Stomach (tissue), 9 donors: ENCODE results near the gene MXI1. TPM values are rescaled to one million over a fixed set of nuclear protein-coding genes. Genes with fewer than 3 reads are reported as not detected.

Experiments used
- DNase-seq, 2 donors: peaks; one replicate each; pipeline versions ENCODE4 v3.0.0 to v3.0.0-alpha.2; 2013 to 2019
- H3K27ac ChIP-seq, 5 donors: fragments of 200-600 bp in 4 of 5; sonication (generic) in 4 of 5; one replicate each; pipeline ENCODE4 v1.5.1; 2013 to 2019; ENCODE audit warnings: mild to moderate bottlenecking in 1 of 5, moderate library complexity in 1 of 5
- H3K27me3 ChIP-seq, 3 donors: fragments of 200-600 bp; sonication (generic); one replicate each; pipeline ENCODE4 v1.5.1; 2017 to 2019; ENCODE audit warnings: mixed run types in 1 of 3
- H3K36me3 ChIP-seq, 4 donors: fragments of 200-600 bp; sonication (generic); 1 replicate in 3 of 4; 2 replicates in 1 of 4; pipeline ENCODE4 v1.5.1; 2016 to 2019
- H3K4me1 ChIP-seq, 4 donors: fragments of 200-600 bp; sonication (generic); one replicate each; pipeline ENCODE4 v1.5.1; 2016 to 2019
- H3K4me3 ChIP-seq, 4 donors: fragments of 200-600 bp; sonication (generic) in 3 of 4; one replicate each; pipeline ENCODE4 v1.5.1; 2016 to 2019; ENCODE audit warnings: mild to moderate bottlenecking in 1 of 4
- H3K9me3 ChIP-seq, 4 donors: fragments of 200-600 bp; sonication (generic); one replicate each; pipeline ENCODE4 v1.5.1; 2016 to 2019
- CTCF ChIP-seq, 7 experiments: fragments of 450-650 bp in 4 of 7; fragments of 200-600 bp in 3 of 7; sonication (generic) in 3 of 7; IDR thresholded peaks; one replicate each; pipeline ENCODE4 v1.5.1; 2016 to 2019; ENCODE audit warnings: antibody characterized with exemption in 7 of 7, control low read depth in 2 of 7, mild to moderate bottlenecking in 1 of 7
- EP300 ChIP-seq: sonication (generic); formaldehyde crosslinking; IDR thresholded peaks from one replicate; pipeline ENCODE4 v1.6.1; 2017; ENCODE audit warnings: antibody characterized with exemption
- POLR2A ChIP-seq, 4 donors: fragments of 450-650 bp; IDR thresholded peaks; one replicate each; pipeline ENCODE4 v1.6.1; 2016; ENCODE audit warnings: antibody characterized with exemption in 4 of 4, control low read depth in 2 of 4, mild to moderate bottlenecking in 1 of 4, moderate library complexity in 1 of 4
- POLR2AphosphoS5 ChIP-seq, 3 donors: sonication (generic); formaldehyde crosslinking; IDR thresholded peaks; one replicate each; pipeline ENCODE4 v1.6.1; 2016; ENCODE audit warnings: antibody characterized with exemption in 3 of 3
- WGBS, 5 donors: extraction: QIAGEN DNeasy Blood & Tissue Kit in 3 of 5; methylation state at CpG; one replicate each; pipeline versions ENCODE4 v1.1.5 to v1.1.7; 2013 to 2018; 5-methylcytosine and 5-hydroxymethylcytosine counted together
- intact Hi-C: fragments of 100-400 bp; cut with DNase I; formaldehyde crosslinking; loops from one replicate; pipeline ENCODE4 v1.15.1; 2023; ENCODE audit warnings: low total_unique reads
- polyA plus RNA-seq, 3 donors: library from polyadenylated mRNA; stranded (reverse); fragments of 200-250 nt; gene quantifications; one replicate each; pipeline ENCODE4 v1.2.3, GENCODE V29; 2013
- total RNA-seq, 5 donors: library from RNA; depleted of rRNA; stranded (reverse); fragments of >200 nt; gene quantifications; one replicate each; pipeline versions ENCODE4 v1.1.0 to v1.2.3, GENCODE V29; 2014 to 2016
- donor health status: healthy with polysubstance abuse.
- donor health status: Bipolar disorder and iron deficiency.
- donor health status: healthy.

Gene MXI1
- total and polyA plus RNA-seq, 8 donors = 3.5 to 163 (median 34.3) TPM

GRCh38 chr10:110160522-110160921 lies 46.9 kb upstream of the MXI1 start:
- no peak for DNase-seq
- Histone ChIP-seq H3K9me3 (no peaks in the 10 kb centered on the region), H3K27ac (no peak overlapping the region), H3K4me3 (no peak overlapping the region), H3K27me3 (peaks cover 0 to 21% (median 0%) of the 10 kb centered on the region in 3 donors), H3K4me1 (no peaks in the 10 kb centered on the region), H3K36me3 (no peaks in the 10 kb centered on the region)
- intact Hi-C loops = no loop called here
- TF ChIP-seq POLR2AphosphoS5 (IDR thresholded peaks at IDR 0.05) = no peak
- no peak for TF ChIP-seq POLR2A (IDR thresholded peaks at IDR 0.05)
- no peak for TF ChIP-seq EP300
- TF ChIP-seq CTCF (IDR thresholded peaks at IDR 0.05) = no peak

GRCh38 chr10:110162741-110163145 lies 44.7 kb upstream of the MXI1 start:
- H3K9me3 ChIP-seq = no peaks in the 10 kb centered on the region
- H3K4me3 ChIP-seq = no peak overlapping the region
- TF ChIP-seq EP300 (no peak), CTCF (IDR thresholded peaks at IDR 0.05) (no peak), POLR2AphosphoS5 (IDR thresholded peaks at IDR 0.05) (no peak), POLR2A (IDR thresholded peaks at IDR 0.05) (no peak)
- intact Hi-C loops = no loop called here
- 43 to 76% (median 47%) methylated on average over 2 to 6 of the region's 6 CpGs for WGBS, 5 donors
- no peaks in the 10 kb centered on the region for H3K36me3 ChIP-seq
- H3K27ac ChIP-seq = no peak overlapping the region
- no peak for DNase-seq
- no peaks in the 10 kb centered on the region for H3K4me1 ChIP-seq
- H3K27me3 ChIP-seq = peaks cover 0 to 35% (median 1%) of the 10 kb centered on the region in 3 donors

- WGBS, 5 donors = 70 to 83% (median 75%) methylated on average over 5 of the region's 5 CpGs
- H3K4me1 ChIP-seq = peaks cover 0 to 5% (median 2%) of the 10 kb centered on the region in 4 donors
- no peak for TF ChIP-seq EP300
- no peak for TF ChIP-seq POLR2AphosphoS5 (IDR thresholded peaks at IDR 0.05)
- TF ChIP-seq CTCF (IDR thresholded peaks at IDR 0.05) = no peak
- no peak for TF ChIP-seq POLR2A (IDR thresholded peaks at IDR 0.05)
- no peak overlapping the region for H3K27ac ChIP-seq
- intact Hi-C loops = no loop called here
- H3K9me3 ChIP-seq = no peaks in the 10 kb centered on the region
- H3K27me3 ChIP-seq = peaks cover 0 to 41% (median 7%) of the 10 kb centered on the region in 3 donors
- no peak for DNase-seq
- no peak overlapping the region for H3K4me3 ChIP-seq
- H3K36me3 ChIP-seq = no peaks in the 10 kb centered on the region
These were observed 44.1 kb upstream of the MXI1 start for GRCh38 chr10:110163192-110163773.

DNA sequence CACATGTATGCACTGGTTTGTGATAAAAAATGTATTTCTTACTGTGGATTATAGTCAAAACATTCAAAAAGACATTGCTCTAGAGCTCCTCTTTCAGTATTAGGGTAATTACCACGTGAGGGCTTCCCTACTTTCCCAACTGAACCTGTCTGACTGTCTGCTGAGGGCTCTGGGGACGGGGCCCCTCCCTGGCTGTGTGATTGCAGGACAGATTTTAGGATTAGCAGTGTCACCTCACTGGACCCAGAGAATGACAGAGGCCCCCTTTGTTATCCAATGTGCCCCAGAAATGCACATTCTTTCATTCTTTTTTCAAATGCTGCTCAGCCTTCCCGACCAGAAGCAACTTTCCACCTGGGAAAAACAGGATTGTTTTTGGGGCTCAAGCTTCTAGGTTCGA lies 43.6 kb upstream of the MXI1 start:
- no peak for DNase-seq
- Histone ChIP-seq H3K4me1 (peaks cover 5 to 11% (median 7%) of the 10 kb centered on the region in 4 donors), H3K36me3 (no peaks in the 10 kb centered on the region), H3K27me3 (peaks cover 0 to 46% (median 11%) of the 10 kb centered on the region in 3 donors), H3K27ac (no peak overlapping the region), H3K9me3 (no peaks in the 10 kb centered on the region), H3K4me3 (no peak overlapping the region)
- WGBS, 5 donors = 60 to 70% (median 62%) methylated on average over 4 of the region's 4 CpGs
- no peak for TF ChIP-seq POLR2A (IDR thresholded peaks at IDR 0.05)
- no peak for TF ChIP-seq EP300
- no peak for TF ChIP-seq POLR2AphosphoS5 (IDR thresholded peaks at IDR 0.05)
- TF ChIP-seq CTCF (IDR thresholded peaks at IDR 0.05) = no peak
- intact Hi-C loops = no loop called here
